Adipose tissue (tissue), 3 donors: Measurements from ENCODE around the gene ZNF503. TPM values are rescaled to one million over a fixed set of nuclear protein-coding genes. Genes with fewer than 3 reads are reported as not detected.

ENCODE experiments used
- H3K27ac ChIP-seq: one replicate; pipeline ENCODE4 v1.5.1; 2013; ENCODE audit warnings: low read depth, low read length
- WGBS, 3 donors: extraction: QIAGEN DNeasy Blood & Tissue Kit; methylation state at CpG; one replicate each; pipeline ENCODE4 v1.1.7; 2013; 5-methylcytosine and 5-hydroxymethylcytosine counted together
- polyA plus RNA-seq, 3 donors: library from polyadenylated mRNA; stranded (reverse); fragments of 200-250 nt; gene quantifications; one replicate each; pipeline ENCODE4 v1.2.3, GENCODE V29; 2013
- donor health status: healthy with polysubstance abuse.
- donor health status: Bipolar disorder and iron deficiency.
- donor health status: healthy.

Gene ZNF503
- polyA plus RNA-seq, 3 donors, result 11.5 to 19.8 (median 12.7) TPM

DNA sequence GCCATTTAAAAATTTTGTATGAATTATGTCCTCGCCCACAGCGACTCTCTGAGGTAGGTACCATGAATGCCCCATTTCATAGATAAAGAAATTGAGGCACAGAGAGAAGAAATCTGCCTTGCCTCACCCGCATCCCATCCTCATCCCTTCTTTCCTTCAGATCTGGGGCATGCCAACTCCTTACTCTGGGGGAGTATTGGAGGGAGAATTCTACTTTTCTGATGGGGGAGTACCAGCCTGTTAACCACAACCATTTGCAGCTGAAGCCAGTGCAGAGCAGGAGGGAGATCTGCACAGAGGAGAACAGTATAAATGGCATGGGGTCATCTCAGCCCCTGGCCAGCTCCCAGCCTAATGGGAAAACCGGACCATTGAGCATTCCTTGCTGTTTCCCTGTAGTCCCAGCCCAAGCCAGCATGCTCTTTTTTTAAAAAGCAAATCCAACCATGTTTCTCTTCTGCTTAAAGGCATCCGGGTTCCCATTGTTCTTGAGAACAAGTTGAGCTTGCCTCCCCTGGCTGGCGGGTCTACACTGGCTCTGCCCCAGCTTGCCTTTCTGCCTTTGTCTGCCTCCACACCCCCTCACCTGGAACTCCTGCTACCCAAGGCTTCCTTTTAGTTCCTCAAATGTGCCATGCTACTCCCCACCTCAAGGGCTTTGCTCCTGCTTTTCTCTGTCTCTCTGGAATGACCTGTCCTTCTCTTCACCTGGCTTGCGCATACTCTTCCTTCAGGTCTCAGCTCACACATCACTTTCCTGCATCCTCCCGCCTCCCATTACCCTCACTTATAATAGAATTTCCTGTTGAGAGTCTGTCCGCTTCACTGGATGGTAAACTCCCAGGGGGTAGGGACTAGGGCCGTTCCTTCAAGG is 8.8 kb upstream of the ZNF503 start:
- no peak overlapping the region for H3K27ac ChIP-seq
- 65 to 76% (median 67%) methylated on average over 10 of the region's 10 CpGs for WGBS, 3 donors

DNA sequence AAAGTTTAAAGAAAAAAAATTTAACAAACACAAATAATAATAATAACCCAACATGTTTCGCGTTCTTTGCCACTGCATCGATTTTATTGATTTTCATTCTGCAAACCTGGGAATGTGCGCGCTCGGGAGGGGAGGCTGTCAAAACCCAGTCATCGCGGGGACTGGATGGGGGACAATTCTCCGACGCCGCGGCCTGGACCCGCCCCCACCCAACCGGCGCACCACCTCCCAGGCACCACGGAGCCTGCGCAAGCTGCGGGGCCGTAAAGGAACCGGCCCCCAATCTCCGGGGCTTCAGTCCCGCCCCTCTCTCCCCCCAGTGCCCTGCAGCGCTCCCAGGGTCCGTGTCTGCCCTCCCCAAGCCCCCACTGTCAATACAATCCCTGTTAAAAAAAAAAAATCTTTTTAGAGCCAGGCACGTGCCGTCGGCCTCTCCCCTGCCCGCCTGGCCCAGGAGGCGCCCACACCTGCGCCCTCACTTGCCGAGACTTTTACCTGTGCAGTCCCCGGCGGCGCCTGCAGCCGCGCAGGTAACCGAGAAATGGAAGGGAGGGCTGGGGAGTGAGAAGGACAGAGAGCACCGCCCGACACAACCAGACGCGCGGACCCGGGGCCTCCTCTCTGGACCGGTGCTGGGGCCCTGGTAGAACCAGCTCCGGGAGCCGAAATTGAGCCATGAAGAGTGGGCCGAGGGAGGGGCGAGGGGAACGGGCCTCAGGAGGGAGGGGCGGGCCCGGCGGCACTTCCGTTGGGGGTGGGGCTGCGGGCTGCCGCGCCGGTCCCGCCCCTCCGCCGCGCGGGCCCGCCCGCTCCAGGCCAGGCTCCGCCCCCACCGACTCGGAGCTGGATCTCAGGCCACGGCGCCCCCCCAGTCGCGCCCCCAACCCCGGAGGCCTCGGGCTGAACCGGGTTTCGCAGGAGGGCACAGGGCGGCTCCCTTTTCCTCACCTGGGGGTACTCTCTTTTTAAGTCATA is 7.6 kb upstream of the ZNF503 start:
- 1 to 2% (median 2%) methylated on average over 60 to 76 of the region's 76 CpGs for WGBS, 3 donors
- H3K27ac ChIP-seq, result no peak overlapping the region

DNA sequence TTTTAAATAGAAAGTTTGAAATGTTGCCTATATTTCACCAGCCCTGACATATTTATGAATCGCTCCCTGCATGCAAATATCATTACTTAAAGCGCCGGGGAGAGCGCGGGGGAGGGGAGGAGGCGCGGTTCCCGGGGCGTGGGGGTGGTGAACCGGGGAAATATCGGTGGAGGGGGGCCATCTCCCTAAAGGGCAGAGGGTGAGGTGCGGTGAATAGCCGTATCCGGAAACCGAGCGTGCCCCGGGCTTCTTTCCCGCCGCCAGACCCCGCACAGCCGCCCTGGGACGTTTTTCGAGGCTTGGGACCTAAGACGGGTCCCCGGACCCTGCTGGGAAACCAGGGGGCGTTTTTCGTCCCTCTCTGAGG is 6.9 kb upstream of the ZNF503 start:
- no peak overlapping the region for H3K27ac ChIP-seq
- 1 to 2% (median 1%) methylated on average over 26 to 27 of the region's 27 CpGs for WGBS, 3 donors

DNA sequence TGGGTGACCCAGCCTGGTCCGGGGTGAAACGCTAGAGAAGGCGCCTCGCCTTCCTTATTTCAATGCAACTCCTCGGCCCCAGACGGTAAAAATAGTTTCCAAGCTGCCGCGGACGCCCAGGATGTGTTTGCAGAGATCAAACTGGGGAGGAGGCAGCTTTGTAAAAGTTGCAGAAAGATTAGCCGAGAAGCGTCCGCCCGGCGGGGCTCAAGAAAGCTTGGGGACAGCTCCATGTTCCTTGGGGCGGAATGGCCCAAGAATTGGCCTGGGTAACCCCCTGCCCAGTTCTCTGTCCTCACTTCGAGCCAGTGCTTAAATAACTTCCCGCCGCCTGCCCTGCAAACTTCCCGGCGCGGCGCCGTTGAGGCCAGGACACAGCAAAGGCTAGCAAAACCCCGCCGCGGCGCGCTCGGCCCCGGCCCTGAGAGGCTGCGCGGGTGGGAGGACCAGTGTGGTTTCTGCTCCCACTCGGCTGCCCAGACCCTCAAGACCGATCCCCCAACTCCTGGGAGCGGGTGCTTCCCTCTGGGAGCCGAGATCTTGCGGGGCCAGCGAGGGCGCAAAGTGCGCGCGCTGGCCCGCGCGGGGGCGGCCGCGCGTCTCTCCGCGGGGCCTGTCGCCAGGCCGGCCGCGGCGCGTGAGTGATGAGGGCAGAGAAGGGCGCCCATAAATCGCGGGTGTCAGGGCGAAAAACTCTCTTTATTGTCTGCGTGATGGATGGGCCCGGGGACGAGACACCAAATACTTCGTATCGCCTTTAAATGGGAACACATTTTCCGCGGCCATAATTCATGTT is 6.3 kb upstream of the ZNF503 start:
- WGBS, 3 donors, result 5 to 11% (median 6%) methylated on average over 68 of the region's 68 CpGs
- H3K27ac ChIP-seq, result no peak overlapping the region

DNA sequence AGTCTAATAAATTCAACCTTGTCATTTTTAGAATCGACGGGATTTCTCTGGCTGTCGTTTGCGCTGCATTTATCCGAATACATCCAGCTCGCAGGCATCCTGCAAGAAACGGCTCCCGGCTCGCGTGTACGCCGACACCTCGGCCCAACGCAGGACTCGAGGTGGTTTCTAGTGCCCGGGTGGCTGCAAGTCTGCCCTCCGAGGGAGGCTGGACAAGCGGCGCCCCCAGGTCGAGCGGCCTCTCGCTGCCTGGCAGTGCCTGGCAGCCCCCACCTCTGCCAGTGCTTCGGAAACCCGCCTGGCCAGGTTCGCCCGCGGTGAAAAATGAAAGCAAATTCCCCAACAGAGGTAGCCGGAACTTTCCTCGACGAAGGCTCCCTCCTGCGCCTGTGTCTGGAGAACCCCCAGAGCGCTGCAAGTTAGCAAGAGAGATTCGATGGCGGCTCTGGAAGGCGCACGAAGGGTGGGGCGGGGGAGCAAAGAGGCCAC is 5.7 kb upstream of the ZNF503 start:
- 36 to 49% (median 48%) methylated on average over 37 of the region's 37 CpGs for WGBS, 3 donors
- no peak overlapping the region for H3K27ac ChIP-seq

DNA sequence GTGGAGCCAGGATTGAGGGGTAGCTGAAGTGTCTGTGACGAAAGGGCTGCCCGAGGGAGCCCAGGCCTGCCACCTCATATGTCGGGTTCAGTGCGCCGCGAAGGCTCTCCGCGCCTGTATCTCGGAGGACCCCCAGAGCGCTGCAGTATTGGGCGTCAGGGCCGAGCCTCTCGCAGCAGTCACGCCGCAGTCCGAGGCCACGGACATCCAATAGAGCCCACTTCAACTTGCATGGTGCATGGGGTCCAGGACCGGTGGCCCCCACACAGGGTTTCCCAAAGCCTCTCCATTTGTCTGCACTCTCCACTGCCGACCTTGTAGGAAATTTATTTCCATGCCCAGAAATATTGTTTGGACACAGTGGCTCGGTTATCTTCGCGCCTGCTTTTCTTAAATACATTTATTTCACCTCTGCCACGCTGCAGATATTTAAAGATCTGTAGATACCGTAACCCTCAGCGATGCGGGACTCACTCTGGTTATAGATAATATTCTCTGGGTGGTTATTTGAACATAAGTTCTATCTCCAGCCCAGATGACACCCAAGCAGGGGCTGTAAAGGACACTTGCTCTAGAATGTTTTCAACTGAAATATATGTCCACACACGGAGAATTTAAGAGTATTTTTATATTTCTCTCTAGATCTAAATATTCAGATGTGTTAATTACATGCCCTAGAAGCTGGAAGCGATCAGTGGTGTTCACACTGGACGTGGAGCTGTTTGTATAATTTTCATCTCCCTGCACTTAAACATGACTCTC is 5.1 kb upstream of the ZNF503 start:
- H3K27ac ChIP-seq, result no peak overlapping the region
- 71 to 95% (median 93%) methylated on average over 29 of the region's 29 CpGs for WGBS, 3 donors

DNA sequence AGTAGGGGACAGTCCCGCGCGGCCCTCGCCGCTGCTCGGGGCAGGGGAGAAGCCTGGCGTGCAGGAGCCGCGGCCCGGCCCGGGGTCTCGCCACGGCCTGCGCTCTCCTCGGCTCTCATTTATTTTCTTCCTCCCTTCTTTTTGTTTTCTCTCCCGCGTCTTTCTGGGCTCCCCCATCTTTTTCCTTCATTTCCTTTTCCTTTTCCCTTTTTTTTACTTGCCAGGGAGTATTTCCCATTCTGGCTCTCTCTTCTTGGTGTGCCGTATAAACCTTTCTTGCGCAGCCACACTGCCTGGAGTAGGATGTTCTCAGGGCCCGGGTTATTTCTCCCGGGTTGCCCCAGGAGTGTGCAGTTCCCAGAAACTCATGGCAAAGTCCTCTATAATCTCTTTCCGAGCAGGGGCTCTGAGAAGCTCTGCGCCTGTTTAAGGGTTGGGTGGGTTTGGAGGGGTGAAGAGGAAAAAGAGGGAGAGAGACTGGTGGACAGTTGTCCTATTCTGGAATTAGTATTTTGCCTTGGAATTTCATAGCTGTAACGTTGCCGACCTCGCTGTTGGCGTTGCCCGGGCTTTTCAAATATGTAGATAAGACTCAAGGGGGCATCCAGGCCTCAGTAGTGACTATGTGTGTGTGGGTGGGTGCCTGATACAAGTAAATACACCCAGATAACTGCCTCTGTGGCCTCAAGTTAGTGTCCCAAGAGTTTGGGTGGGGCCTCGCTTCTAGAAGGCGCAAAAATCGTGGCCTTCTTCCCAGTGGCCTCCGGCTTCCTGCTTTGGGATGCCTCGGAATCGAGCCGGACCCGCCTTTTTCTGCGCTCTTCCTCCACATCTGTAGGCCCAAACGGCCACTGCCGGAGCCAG is 4.3 kb upstream of the ZNF503 start:
- 50 to 71% (median 55%) methylated on average over 34 to 39 of the region's 39 CpGs for WGBS, 3 donors
- H3K27ac ChIP-seq, result no peak overlapping the region

DNA sequence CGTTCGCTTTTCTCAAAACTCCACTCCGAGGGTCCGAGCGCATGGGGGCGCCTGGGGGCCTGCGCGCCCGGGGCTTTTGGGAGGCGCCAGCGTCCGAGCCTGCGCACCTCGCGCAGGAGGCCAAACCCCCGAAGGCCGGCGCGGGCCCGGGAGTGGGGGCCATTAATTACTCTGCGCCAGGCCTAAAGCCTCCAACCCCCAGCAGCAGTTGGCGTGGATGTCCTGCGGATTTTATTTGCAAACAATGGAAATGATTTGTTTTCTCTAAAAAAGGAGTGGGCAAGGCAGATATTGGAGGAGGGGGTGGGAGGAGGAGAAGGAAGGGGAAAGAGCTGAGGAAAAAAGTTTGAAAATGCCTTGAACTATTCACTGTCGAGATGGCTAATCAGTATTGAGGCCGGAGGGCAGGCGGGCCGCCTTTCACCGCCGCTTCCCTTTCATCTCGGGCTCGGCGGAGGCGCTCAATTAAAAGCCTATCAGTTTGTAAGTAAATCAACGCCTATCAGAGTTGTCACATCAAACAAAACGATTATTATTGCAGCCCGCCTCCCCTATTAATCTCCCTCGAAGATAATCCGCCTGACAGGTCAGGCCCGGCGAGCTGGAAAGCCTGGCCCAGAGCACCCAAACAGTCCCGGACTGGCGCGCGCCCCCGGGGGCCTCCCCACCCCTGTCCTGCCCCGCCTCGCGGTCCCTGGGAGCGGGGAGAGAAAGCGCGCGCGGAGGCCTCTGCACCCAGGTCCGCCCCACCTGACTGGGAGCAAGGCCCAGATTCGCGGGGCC is 3.4 kb upstream of the ZNF503 start:
- H3K27ac ChIP-seq, result no peak overlapping the region
- 12 to 36% (median 22%) methylated on average over 50 to 56 of the region's 56 CpGs for WGBS, 3 donors

DNA sequence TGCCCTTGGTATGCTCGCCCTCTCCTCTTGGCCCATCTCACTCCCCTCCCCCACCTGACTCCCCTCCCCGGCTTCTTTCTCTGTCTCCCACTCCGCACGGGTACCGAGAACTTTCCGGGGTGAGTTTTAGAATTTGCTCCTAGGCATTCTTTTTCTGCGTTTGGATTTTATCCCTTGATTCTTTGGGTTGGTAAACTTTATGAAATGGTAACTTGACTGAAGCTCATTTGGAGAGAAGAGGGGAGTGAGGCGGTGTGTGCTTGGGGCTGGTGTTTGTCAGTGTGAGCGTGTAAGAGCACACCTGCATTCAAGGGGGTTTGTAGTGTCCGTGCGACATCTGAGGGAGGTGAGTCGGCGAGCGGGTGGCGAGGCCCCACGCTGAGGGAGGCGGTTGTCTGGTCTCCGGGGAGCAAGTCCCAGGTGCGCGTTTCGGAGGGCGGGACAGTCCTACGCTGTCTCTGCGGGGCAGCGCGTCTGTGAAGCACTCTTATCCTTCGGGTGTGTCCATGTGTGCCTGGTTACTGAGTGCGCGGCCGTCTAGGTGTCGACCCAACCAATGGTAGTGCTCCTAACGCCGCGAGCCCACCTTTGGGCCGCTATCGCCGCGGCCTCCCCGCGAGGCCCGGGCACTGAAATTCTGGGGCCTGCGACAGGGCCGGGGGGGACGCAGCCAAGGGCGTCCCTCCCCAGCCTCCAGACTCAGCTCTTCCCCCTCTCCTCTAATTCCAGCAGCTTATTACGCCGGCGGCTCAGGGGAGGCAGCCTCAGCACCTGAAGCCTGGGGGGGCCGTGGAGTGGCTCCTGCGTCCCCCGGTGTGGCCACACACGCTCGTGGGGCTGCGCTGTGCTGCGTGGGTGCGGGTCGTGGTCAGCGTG is 2.6 kb upstream of the ZNF503 start:
- WGBS, 3 donors, result 1 to 13% (median 11%) methylated on average over 52 to 58 of the region's 58 CpGs
- no peak overlapping the region for H3K27ac ChIP-seq

DNA sequence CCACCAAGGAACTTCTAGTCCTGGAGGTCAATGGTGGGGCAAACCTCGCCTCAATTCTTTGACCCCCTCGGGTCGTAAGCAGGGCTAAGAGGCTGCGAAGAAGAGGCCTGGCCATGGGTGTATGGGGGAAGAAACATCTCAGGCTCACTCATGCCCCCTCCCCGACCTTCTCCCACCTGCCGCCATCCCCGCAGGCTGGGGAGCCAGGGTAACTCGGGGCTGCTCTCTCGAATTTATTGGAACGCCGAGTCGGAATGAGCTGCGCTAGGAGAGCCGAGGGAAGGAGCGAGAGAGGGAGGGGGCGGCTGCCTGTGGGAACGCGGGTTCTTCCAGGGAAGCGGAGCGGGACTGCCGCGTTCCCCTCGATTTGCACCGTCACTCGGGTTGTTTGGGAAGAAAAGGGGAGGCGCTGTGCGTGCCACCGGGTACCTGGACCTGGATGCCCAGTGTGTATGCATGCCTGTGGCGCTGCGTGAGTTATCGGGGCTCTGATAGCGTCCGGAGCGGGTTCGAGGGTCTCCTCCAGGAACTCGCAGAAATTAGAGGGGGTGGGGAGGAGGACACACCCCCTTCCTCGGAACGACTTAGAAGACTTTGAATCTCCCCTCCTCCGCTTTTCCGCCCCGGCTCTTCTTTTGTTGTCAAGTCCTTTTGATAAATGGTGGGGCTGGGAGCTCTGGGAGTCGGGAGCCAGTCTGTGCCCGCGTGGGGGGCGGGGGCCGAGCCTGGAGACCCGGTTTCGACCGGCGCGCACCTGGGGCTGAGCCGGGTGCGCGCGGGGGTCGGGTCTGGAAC is 1.8 kb upstream of the ZNF503 start:
- WGBS, 3 donors, result 0 to 1% (median 0%) methylated on average over 51 to 56 of the region's 56 CpGs
- peak overlapping the region; percentile 46 for H3K27ac ChIP-seq

DNA sequence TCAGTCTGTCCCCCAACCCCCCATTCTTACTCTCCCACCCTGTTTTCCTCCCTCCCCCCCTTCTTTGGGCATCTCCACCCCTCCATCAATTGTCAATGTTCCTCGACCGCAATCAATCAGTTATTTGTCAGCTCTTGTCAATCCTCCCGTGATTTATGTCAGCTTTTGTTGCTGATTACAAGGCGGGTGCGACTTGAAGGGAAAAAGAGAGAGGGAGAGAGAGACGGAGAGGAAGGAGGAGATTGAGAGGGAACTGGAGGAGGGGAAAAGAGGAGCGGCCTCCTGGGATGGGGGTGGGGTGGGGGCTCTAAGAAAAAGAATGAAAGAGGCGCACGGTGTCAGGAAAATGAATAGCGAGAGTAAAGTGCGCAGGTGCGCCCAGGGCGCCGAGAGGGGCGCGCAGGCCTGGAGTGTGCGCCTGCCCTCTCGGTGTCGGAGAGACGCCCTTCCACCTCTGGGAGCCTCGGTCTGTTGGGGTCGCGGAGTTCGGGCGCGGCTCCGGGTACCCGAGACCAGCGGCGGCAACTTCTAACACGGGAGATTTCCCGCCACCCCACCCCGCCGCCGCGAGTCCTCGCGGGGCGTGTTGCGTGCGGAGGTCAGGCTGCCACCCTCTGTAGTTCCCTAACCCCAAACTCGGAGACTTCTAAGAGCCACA is 1.1 kb upstream of the ZNF503 start:
- WGBS, 3 donors, result 0 to 2% (median 0%) methylated on average over 41 to 42 of the region's 42 CpGs

DNA sequence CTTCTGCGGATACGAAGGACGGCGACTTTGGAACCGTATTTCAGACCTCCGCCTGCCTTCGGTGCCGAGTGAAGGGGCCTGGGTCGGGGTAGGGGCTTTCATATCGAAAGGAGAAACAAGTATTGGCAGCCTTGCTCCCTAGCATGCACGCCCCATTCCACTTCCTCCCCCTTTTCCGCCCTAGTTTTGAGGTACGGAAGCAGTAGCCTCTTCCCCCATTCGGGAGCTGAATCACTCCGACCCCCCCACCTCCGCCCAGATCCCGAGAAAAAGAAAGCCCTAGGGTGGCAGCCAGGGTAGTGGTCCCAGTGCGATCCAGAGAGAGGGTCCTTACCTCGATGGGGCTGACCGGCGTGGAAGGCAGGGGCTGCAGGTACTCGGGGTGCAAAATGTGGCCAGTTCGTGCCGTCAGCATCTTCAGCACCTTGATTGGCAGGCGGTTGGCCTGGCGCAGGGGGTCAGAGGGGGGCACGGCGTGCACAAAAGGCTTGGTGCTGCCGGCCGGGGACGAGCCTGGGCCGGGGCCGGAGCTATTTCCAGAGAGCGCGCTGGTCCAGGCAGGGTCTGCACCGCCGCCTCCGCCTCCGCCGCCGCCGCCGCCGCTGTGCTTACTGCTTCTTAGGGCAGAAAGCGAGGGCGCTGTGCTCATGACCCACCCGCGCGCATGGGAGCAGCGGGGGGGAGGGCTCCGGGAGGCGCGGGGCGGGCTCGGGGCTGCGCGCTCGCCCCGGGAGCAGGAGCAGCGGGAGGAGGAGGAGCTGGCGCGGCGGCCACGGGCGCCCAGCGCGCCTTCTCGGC is 594 bp downstream of the ZNF503 start:
- H3K27ac ChIP-seq, result peak overlapping the region; percentile 81

More for the DNA sequence above, 1.1 kb upstream of the ZNF503 start:
- H3K27ac ChIP-seq, result peak overlapping the region; percentile 21

DNA sequence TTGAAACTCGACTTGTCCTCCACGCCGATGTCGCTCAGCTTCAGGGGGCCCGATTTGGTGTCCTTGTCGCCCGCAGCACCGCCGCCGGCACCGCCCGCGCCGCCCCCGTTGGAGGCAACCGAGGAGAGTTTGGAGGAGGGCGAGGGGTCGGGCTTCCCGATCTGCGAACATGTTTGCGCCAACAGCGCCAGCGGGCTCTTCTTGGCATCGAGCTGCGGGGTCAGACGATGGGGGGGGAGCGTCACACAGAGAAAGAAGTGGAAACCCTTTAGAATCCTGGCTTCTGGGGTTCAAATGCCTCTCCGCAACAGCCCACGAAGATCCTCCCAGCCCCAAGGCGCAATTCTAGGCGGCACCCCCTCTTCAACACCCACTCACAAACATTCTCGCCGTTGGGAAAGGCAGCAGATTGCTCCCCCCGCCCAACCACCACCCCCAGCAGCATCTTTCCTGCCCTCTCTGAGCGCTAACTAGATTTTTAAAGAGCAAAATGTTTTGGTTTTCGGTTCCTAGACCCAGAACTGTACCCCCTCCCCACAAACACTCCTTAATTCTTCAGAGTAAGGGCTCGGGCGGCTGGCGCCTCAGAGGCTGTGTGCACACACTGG is 1.3 kb downstream of the ZNF503 start:
- WGBS, 3 donors, result 0 to 1% (median 1%) methylated on average over 39 of the region's 39 CpGs
- peak overlapping the region; percentile 81 for H3K27ac ChIP-seq

More for the DNA sequence above, 594 bp downstream of the ZNF503 start:
- 0 to 1% (median 1%) methylated on average over 46 to 68 of the region's 68 CpGs for WGBS, 3 donors
